Mesenchymal stem cell (in vitro differentiated cells and primary cell): ENCODE measurements around the gene MEF2A.

Source experiments
- DNase-seq: peaks from one replicate; pipeline ENCODE4 v3.0.0-alpha.2; 2013
- H2AFZ ChIP-seq: one replicate; pipeline ENCODE4 v1.6.1; 2013; ENCODE audit warnings: low read depth, mild to moderate bottlenecking, control low read depth, inconsistent platforms, low read length, moderate library complexity
- H2AK5ac ChIP-seq: 2 replicates; pipeline ENCODE4 v1.6.1; 2013; ENCODE audit warnings: low read length, moderate library complexity, mild to moderate bottlenecking, inconsistent platforms; ENCODE audit not compliant: severe bottlenecking
- H2BK120ac ChIP-seq: one replicate; pipeline ENCODE4 v1.6.1; 2013; ENCODE audit warnings: low read depth, mild to moderate bottlenecking, inconsistent platforms, low read length, moderate library complexity
- H2BK12ac ChIP-seq, 2 experiments: one replicate each; pipeline ENCODE4 v1.6.1; 2013; ENCODE audit warnings: inconsistent platforms in 2 of 2, low read length in 2 of 2, mild to moderate bottlenecking in 2 of 2, moderate library complexity in 2 of 2, control low read depth in 1 of 2
- H2BK15ac ChIP-seq: one replicate; pipeline ENCODE4 v1.6.1; 2013; ENCODE audit warnings: mild to moderate bottlenecking, low read depth, inconsistent platforms; ENCODE audit not compliant: poor library complexity, severe bottlenecking
- H2BK5ac ChIP-seq: 2 replicates; pipeline ENCODE4 v1.6.1; 2013; ENCODE audit warnings: low read depth, mild to moderate bottlenecking, low read length, control low read depth, inconsistent platforms; ENCODE audit not compliant: poor library complexity, severe bottlenecking
- H3K14ac ChIP-seq, 2 experiments: one replicate each; pipeline ENCODE4 v1.6.1; 2013; ENCODE audit warnings: inconsistent platforms in 2 of 2, low read length in 2 of 2, control low read depth in 1 of 2, mild to moderate bottlenecking in 1 of 2, moderate library complexity in 1 of 2
- H3K18ac ChIP-seq, 2 experiments: one replicate each; pipeline ENCODE4 v1.6.1; 2013; ENCODE audit warnings: inconsistent platforms in 2 of 2, low read length in 2 of 2, control low read depth in 1 of 2, low read depth in 1 of 2, mild to moderate bottlenecking in 1 of 2
- H3K23ac ChIP-seq, 2 experiments: one replicate each; pipeline ENCODE4 v1.6.1; 2013; ENCODE audit warnings: inconsistent platforms in 2 of 2, low read length in 2 of 2, mild to moderate bottlenecking in 2 of 2, moderate library complexity in 2 of 2, control low read depth in 1 of 2
- H3K27ac ChIP-seq: 2 replicates; pipeline ENCODE4 v1.5.1; 2013; ENCODE audit warnings: mild to moderate bottlenecking, moderate library complexity, low read length, control low read depth, inconsistent platforms; ENCODE audit not compliant: poor library complexity, severe bottlenecking
- H3K27me3 ChIP-seq, 2 experiments: 2 replicates each; pipeline versions ENCODE4 v1.6.1 to v1.7.0; 2013; ENCODE audit warnings: low read length in 2 of 2, mild to moderate bottlenecking in 2 of 2, moderate library complexity in 2 of 2, control low read depth in 1 of 2, inconsistent platforms in 1 of 2; ENCODE audit not compliant: control insufficient read depth in 1 of 2, insufficient read depth in 1 of 2
- H3K36me3 ChIP-seq, 2 experiments: 2 replicates each; pipeline versions ENCODE4 v1.6.1 to v1.7.0; 2013; ENCODE audit warnings: low read length in 2 of 2, control low read depth in 1 of 2, inconsistent platforms in 1 of 2, low read depth in 1 of 2, mild to moderate bottlenecking in 1 of 2; ENCODE audit not compliant: insufficient read depth in 2 of 2, control insufficient read depth in 1 of 2
- H3K4ac ChIP-seq, 2 experiments: one replicate each; pipeline ENCODE4 v1.6.1; 2013; ENCODE audit warnings: inconsistent platforms in 2 of 2, low read length in 2 of 2, mild to moderate bottlenecking in 2 of 2, moderate library complexity in 2 of 2, control low read depth in 1 of 2, low read depth in 1 of 2
- H3K4me1 ChIP-seq: 2 replicates; pipeline ENCODE4 v1.6.1; 2013; ENCODE audit warnings: low read depth, low read length, control low read depth; ENCODE audit not compliant: control insufficient read depth, insufficient read depth
- H3K4me2 ChIP-seq: 2 replicates; pipeline ENCODE4 v1.6.1; 2013; ENCODE audit warnings: low read length, mild to moderate bottlenecking, inconsistent platforms; ENCODE audit not compliant: poor library complexity, severe bottlenecking
- H3K4me3 ChIP-seq, 2 experiments: 2 replicates each; pipeline versions ENCODE4 v1.5.1 to v1.7.0; 2013; ENCODE audit warnings: low read length in 2 of 2, mild to moderate bottlenecking in 2 of 2, control low read depth in 1 of 2, low read depth in 1 of 2; ENCODE audit not compliant: insufficient read depth in 1 of 2
- H3K79me1 ChIP-seq: replicated peaks from 2 replicates; pipeline ENCODE4 v1.6.1; 2013; ENCODE audit warnings: mild to moderate bottlenecking, control low read depth, low read length, inconsistent platforms; ENCODE audit not compliant: poor library complexity, severe bottlenecking
- H3K9ac ChIP-seq: 2 replicates; pipeline ENCODE4 v1.7.0; 2013; ENCODE audit warnings: mild to moderate bottlenecking, low read length, moderate library complexity
- H3K9me3 ChIP-seq: 2 replicates; pipeline ENCODE4 v1.7.0; 2013; ENCODE audit warnings: mild to moderate bottlenecking, low read length; ENCODE audit not compliant: control insufficient read depth
- H4K8ac ChIP-seq: one replicate; pipeline ENCODE4 v1.6.1; 2013; ENCODE audit warnings: inconsistent platforms, mild to moderate bottlenecking, low read length, moderate library complexity
- H4K91ac ChIP-seq: one replicate; pipeline ENCODE4 v1.6.1; 2013; ENCODE audit warnings: mild to moderate bottlenecking, low read length, inconsistent platforms
- WGBS: methylation state at CpG from one replicate; pipeline ENCODE4 v1.1.7; 2013; ENCODE audit warnings: mixed read lengths; 5-methylcytosine and 5-hydroxymethylcytosine counted together

The MEF2A gene

GRCh38 chr15:99669250-99669649 is 103.5 kb downstream of the MEF2A start:
- H2BK12ac ChIP-seq, result no peak overlapping the region
- H3K79me1 ChIP-seq, result peaks cover 3% of the 10 kb centered on the region
- no peak overlapping the region for H2AK5ac ChIP-seq
- no peak overlapping the region for H2BK120ac ChIP-seq
- H3K27me3 ChIP-seq, result no peaks in the 10 kb centered on the region
- H4K91ac ChIP-seq, result no peak overlapping the region
- no peak overlapping the region for H3K27ac ChIP-seq
- no peak overlapping the region for H3K23ac ChIP-seq
- no peaks in the 10 kb centered on the region for H3K9me3 ChIP-seq
- no peak overlapping the region for H4K8ac ChIP-seq
- no peak overlapping the region for H3K4ac ChIP-seq
- no peak overlapping the region for H2AFZ ChIP-seq
- H2BK15ac ChIP-seq, result no peak overlapping the region
- no peak overlapping the region for H3K4me2 ChIP-seq
- peaks cover 0 to 39% of the 10 kb centered on the region in 2 experiments for H3K36me3 ChIP-seq
- WGBS, result no CpG with 5 or more reads among the region's 1 CpG
- no peak overlapping the region for H3K14ac ChIP-seq
- no peak overlapping the region for H3K4me3 ChIP-seq
- H3K9ac ChIP-seq, result no peak overlapping the region
- no peak for DNase-seq
- H3K4me1 ChIP-seq, result no peaks in the 10 kb centered on the region
- H3K18ac ChIP-seq, result no peak overlapping the region
- no peak overlapping the region for H2BK5ac ChIP-seq

DNA sequence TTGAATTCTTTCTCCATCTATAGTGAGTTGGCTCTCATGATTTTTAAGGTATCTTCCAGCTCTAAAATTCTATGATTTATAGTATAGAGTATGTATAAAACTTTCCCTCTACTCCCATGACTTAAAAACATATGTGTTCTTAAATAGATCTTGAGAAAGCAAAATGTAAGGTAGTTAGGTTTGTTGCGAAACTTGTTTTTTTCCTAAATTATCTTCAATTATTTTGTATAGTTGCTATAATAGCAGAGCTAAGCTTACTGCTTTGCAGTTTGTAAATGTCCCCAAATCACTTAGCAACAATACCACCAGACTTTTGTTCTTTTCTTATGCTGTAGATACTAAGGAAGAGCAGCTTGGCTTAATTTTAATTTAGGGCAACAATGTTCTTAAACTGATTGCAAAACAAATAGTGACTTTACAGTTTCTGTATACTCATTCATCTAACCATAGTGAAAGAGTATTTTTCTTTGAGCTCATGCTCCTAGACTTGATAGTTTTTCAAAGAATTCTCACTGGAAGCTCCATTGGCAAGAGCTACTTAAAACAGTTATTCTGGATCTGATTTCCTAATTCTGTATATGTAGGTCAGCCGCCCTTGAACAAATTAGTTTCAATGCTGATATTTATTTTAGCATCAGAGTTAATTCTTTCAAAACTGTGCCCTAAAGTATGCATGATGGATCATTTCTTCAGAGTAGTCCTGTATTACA is 106.3 kb downstream of the MEF2A start:
- no peak overlapping the region for H3K23ac ChIP-seq
- H2AK5ac ChIP-seq, result no peak overlapping the region
- H2BK12ac ChIP-seq, result no peak overlapping the region
- H3K4me2 ChIP-seq, result no peak overlapping the region
- no peak overlapping the region for H4K8ac ChIP-seq
- H4K91ac ChIP-seq, result no peak overlapping the region
- no peaks in the 10 kb centered on the region for H3K9me3 ChIP-seq
- H3K4me3 ChIP-seq, result no peak overlapping the region
- no peak overlapping the region for H3K14ac ChIP-seq
- no peak overlapping the region for H2AFZ ChIP-seq
- no peak overlapping the region for H3K4ac ChIP-seq
- H3K18ac ChIP-seq, result no peak overlapping the region
- H3K27ac ChIP-seq, result no peak overlapping the region
- peaks cover 4% of the 10 kb centered on the region for H3K79me1 ChIP-seq
- no peaks in the 10 kb centered on the region for H3K4me1 ChIP-seq
- no peak overlapping the region for H3K9ac ChIP-seq
- H3K36me3 ChIP-seq, result peaks cover 0 to 46% of the 10 kb centered on the region in 2 experiments
- no peak overlapping the region for H2BK5ac ChIP-seq
- no peak overlapping the region for H2BK120ac ChIP-seq
- 100% methylated on average over 1 of the region's 2 CpGs for WGBS
- H3K27me3 ChIP-seq, result no peaks in the 10 kb centered on the region
- no peak for DNase-seq
- H2BK15ac ChIP-seq, result no peak overlapping the region

- Histone ChIP-seq H3K9me3 (no peaks in the 10 kb centered on the region), H2BK15ac (no peak overlapping the region), H3K18ac (no peak overlapping the region), H3K36me3 (peaks cover 0 to 48% of the 10 kb centered on the region in 2 experiments), H3K79me1 (peaks cover 4% of the 10 kb centered on the region), H3K4me2 (no peak overlapping the region), H4K8ac (no peak overlapping the region), H3K4me3 (no peak overlapping the region), H3K27ac (no peak overlapping the region), H2BK120ac (no peak overlapping the region), H3K27me3 (no peaks in the 10 kb centered on the region), H2BK12ac (no peak overlapping the region), H4K91ac (no peak overlapping the region), H2AK5ac (no peak overlapping the region), H3K9ac (no peak overlapping the region), H2AFZ (no peak overlapping the region), H3K14ac (no peak overlapping the region), H2BK5ac (no peak overlapping the region), H3K23ac (no peak overlapping the region), H3K4ac (no peak overlapping the region), H3K4me1 (no peaks in the 10 kb centered on the region)
- WGBS, result no CpG with 5 or more reads among the region's 1 CpG
- no peak for DNase-seq
Observed at GRCh38 chr15:99673111-99673510, 107.3 kb downstream of the MEF2A start.

DNA sequence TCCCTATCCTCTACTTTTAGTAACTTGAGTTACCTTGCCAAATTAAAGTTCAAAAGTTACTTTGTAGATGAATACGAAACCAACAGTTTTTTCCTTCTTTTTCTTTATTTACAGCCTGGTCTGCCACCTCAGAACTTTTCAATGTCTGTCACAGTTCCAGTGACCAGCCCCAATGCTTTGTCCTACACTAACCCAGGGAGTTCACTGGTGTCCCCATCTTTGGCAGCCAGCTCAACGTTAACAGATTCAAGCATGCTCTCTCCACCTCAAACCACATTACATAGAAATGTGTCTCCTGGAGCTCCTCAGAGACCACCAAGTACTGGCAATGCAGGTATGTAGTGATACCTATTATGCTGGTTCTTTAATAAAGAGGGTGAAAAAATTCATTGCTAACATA is 108.5 kb downstream of the MEF2A start:
- H3K27ac ChIP-seq, result no peak overlapping the region
- no peak overlapping the region for H2AFZ ChIP-seq
- no peak overlapping the region for H2BK12ac ChIP-seq
- no peak overlapping the region for H4K91ac ChIP-seq
- no peak overlapping the region for H3K4me3 ChIP-seq
- no peak overlapping the region for H3K14ac ChIP-seq
- H3K4ac ChIP-seq, result no peak overlapping the region
- H3K23ac ChIP-seq, result no peak overlapping the region
- peaks cover 0 to 59% of the 10 kb centered on the region in 2 experiments for H3K36me3 ChIP-seq
- no peak overlapping the region for H3K4me2 ChIP-seq
- no peaks in the 10 kb centered on the region for H3K27me3 ChIP-seq
- no peak overlapping the region for H3K18ac ChIP-seq
- DNase-seq, result no peak
- H3K4me1 ChIP-seq, result no peaks in the 10 kb centered on the region
- WGBS, result 94% methylated on average over 1 of the region's 2 CpGs
- H2BK120ac ChIP-seq, result no peak overlapping the region
- H3K9me3 ChIP-seq, result no peaks in the 10 kb centered on the region
- H2BK15ac ChIP-seq, result no peak overlapping the region
- no peak overlapping the region for H2BK5ac ChIP-seq
- H3K79me1 ChIP-seq, result peaks cover 4% of the 10 kb centered on the region
- no peak overlapping the region for H3K9ac ChIP-seq
- H2AK5ac ChIP-seq, result no peak overlapping the region
- no peak overlapping the region for H4K8ac ChIP-seq
